ENCODE data around the gene RIT2.

The RIT2 gene

GRCh38 chr18:43004421-43004820 lies 111.1 kb downstream of the RIT2 start:
- no peak for DNase-seq

GRCh38 chr18:43001821-43002220 lies 113.7 kb downstream of the RIT2 start:
- DNase-seq, result no peak

- no peak for DNase-seq
Measured at GRCh38 chr18:42996824-42997223, 118.7 kb downstream of the RIT2 start.

- DNase-seq, result no peak
Measured at GRCh38 chr18:42980426-42980825, 135.1 kb downstream of the RIT2 start.

GRCh38 chr18:42977982-42978637 lies 137.4 kb downstream of the RIT2 start:
- DNase-seq, result no peak

- DNase-seq, result no peak
Measured at GRCh38 chr18:42976869-42977590, 138.5 kb downstream of the RIT2 start.

- DNase-seq, result no peak
Measured at GRCh38 chr18:42969366-42969765, 146.1 kb downstream of the RIT2 start.

GRCh38 chr18:42961298-42961697 lies 154.2 kb downstream of the RIT2 start:
- no peak for DNase-seq

GRCh38 chr18:42959528-42959927 lies 156.0 kb downstream of the RIT2 start:
- no peak for DNase-seq

- DNase-seq, result no peak
Measured at GRCh38 chr18:42958353-42958752, 157.1 kb downstream of the RIT2 start.

GRCh38 chr18:42956287-42956686 lies 159.2 kb downstream of the RIT2 start:
- no peak for DNase-seq

- DNase-seq, result no peak
Measured at GRCh38 chr18:42954887-42955286, 160.6 kb downstream of the RIT2 start.

- no peak for DNase-seq
Measured at GRCh38 chr18:42953306-42953705, 162.2 kb downstream of the RIT2 start.

- DNase-seq, result no peak
Measured at GRCh38 chr18:42950732-42951131, 164.8 kb downstream of the RIT2 start.

GRCh38 chr18:42948831-42949230 lies 166.7 kb downstream of the RIT2 start:
- DNase-seq, result no peak

- no peak for DNase-seq
Measured at GRCh38 chr18:42941860-42942259, 173.6 kb downstream of the RIT2 start.

- no peak for DNase-seq
Measured at GRCh38 chr18:42941021-42941420, 174.5 kb downstream of the RIT2 start.

GRCh38 chr18:42937436-42937835 lies 178.0 kb downstream of the RIT2 start:
- no peak for DNase-seq

GRCh38 chr18:42936289-42936688 lies 179.2 kb downstream of the RIT2 start:
- no peak for DNase-seq

- DNase-seq, result no peak
Measured at GRCh38 chr18:42931491-42931890, 184.0 kb downstream of the RIT2 start.

- DNase-seq, result peak; percentile 21
Measured at GRCh38 chr18:42929857-42930256, 185.6 kb downstream of the RIT2 start.

- DNase-seq, result no peak
Measured at GRCh38 chr18:42929181-42929580, 186.3 kb downstream of the RIT2 start.

- DNase-seq, result no peak
Measured at GRCh38 chr18:42925036-42925435, 190.4 kb downstream of the RIT2 start.

- no peak for DNase-seq
Measured at GRCh38 chr18:42922363-42922762, 193.1 kb downstream of the RIT2 start.

GRCh38 chr18:42921226-42921737 lies 194.2 kb downstream of the RIT2 start:
- no peak for DNase-seq

Measured in NCI-H2107 (cell line).